DND-41 (cell line): ENCODE results near the gene MYO16.

Experiments used
- ATAC-seq: fragments of 200-7000 bp; cut with Tn5 transposase; 3 replicates; pipeline ENCODE4 v1.9.1; 2021; ENCODE audit warnings: low read depth; ENCODE audit not compliant: insufficient read depth
- DNase-seq: peaks from one replicate; pipeline ENCODE4 v3.0.0-alpha.2; 2020
- H2AFZ ChIP-seq: 2 replicates; pipeline ENCODE4 v1.6.0; 2012; ENCODE audit warnings: low read depth, low read length
- H3K27ac ChIP-seq: 2 replicates; pipeline ENCODE4 v1.5.1; 2012; ENCODE audit warnings: low read length, inconsistent platforms
- H3K27me3 ChIP-seq: fragments of 200-600 bp; sonication (generic); 2 replicates; pipeline ENCODE4 v1.6.0; 2012; ENCODE audit warnings: low read length, mild to moderate bottlenecking, inconsistent platforms; ENCODE audit not compliant: insufficient read depth, poor library complexity
- H3K36me3 ChIP-seq: 2 replicates; pipeline ENCODE4 v1.5.1; 2012; ENCODE audit warnings: low read length, inconsistent platforms; ENCODE audit not compliant: insufficient read depth
- H3K4me1 ChIP-seq: 2 replicates; pipeline ENCODE4 v1.5.1; 2012; ENCODE audit warnings: mild to moderate bottlenecking, low read length; ENCODE audit not compliant: insufficient read depth
- H3K4me2 ChIP-seq: 2 replicates; pipeline ENCODE4 v1.6.0; 2012; ENCODE audit warnings: mild to moderate bottlenecking, moderate library complexity, low read length, inconsistent platforms; ENCODE audit not compliant: insufficient read depth
- H3K4me3 ChIP-seq, 2 experiments: fragments of 200-600 bp in 1 of 2; shearing (Covaris generic) in 1 of 2; 2 replicates each; pipeline ENCODE4 v1.5.1; 2012 to 2016; ENCODE audit warnings: inconsistent platforms in 2 of 2, low read length in 2 of 2, mild to moderate bottlenecking in 2 of 2, low read depth in 1 of 2, moderate library complexity in 1 of 2
- H3K79me2 ChIP-seq: 2 replicates; pipeline ENCODE4 v1.6.0; 2012; ENCODE audit warnings: low read length, inconsistent platforms; ENCODE audit not compliant: insufficient read depth
- H3K9ac ChIP-seq: 2 replicates; pipeline ENCODE4 v1.6.0; 2012; ENCODE audit warnings: low read depth, mild to moderate bottlenecking, inconsistent platforms, low read length, moderate library complexity
- H3K9me3 ChIP-seq: 2 replicates; pipeline ENCODE4 v1.5.1; 2012; ENCODE audit warnings: low read length, moderate library complexity, mild to moderate bottlenecking, inconsistent platforms; ENCODE audit not compliant: insufficient read depth, severe bottlenecking
- H4K20me1 ChIP-seq: 2 replicates; pipeline ENCODE4 v1.6.0; 2012; ENCODE audit warnings: low read length; ENCODE audit not compliant: insufficient read depth
- CTCF ChIP-seq: IDR thresholded peaks from 2 replicates; pipeline ENCODE4 v1.5.1; 2012; ENCODE audit warnings: borderline replicate concordance, low read length, moderate library complexity, mild to moderate bottlenecking; ENCODE audit not compliant: poor library complexity, severe bottlenecking; ENCODE audit errors: extremely low read depth
- EZH2 ChIP-seq: IDR thresholded peaks from 3 replicates; pipeline ENCODE4 v1.6.1; 2012; ENCODE audit warnings: borderline replicate concordance, low read depth, mild to moderate bottlenecking, moderate library complexity, low read length, inconsistent platforms; ENCODE audit not compliant: severe bottlenecking

MYO16 gene

GRCh38 chr13:108828086-108828815 lies 198.8 kb downstream of the MYO16 start:
- TF ChIP-seq EZH2 = no peak
- no peak for TF ChIP-seq CTCF
- Histone ChIP-seq H3K4me2 (no peak overlapping the region), H3K27me3 (peaks cover 6% of the 10 kb centered on the region), H3K9me3 (peaks cover 3% of the 10 kb centered on the region), H3K4me3 (no peak overlapping the region), H2AFZ (no peak overlapping the region), H4K20me1 (no peaks in the 10 kb centered on the region), H3K79me2 (no peaks in the 10 kb centered on the region), H3K36me3 (no peaks in the 10 kb centered on the region), H3K4me1 (no peaks in the 10 kb centered on the region), H3K9ac (no peak overlapping the region), H3K27ac (no peak overlapping the region)
- no peak for DNase-seq
- no peak for ATAC-seq

GRCh38 chr13:108830916-108831315 lies 201.5 kb downstream of the MYO16 start:
- no peaks in the 10 kb centered on the region for H3K27me3 ChIP-seq
- H2AFZ ChIP-seq = no peak overlapping the region
- H3K4me2 ChIP-seq = no peak overlapping the region
- no peaks in the 10 kb centered on the region for H3K4me1 ChIP-seq
- H3K4me3 ChIP-seq = no peak overlapping the region
- no peaks in the 10 kb centered on the region for H3K36me3 ChIP-seq
- ATAC-seq = no peak
- H3K9me3 ChIP-seq = peaks cover 3% of the 10 kb centered on the region
- no peak overlapping the region for H3K27ac ChIP-seq
- no peaks in the 10 kb centered on the region for H4K20me1 ChIP-seq
- TF ChIP-seq EZH2 = no peak
- no peak for TF ChIP-seq CTCF
- H3K79me2 ChIP-seq = no peaks in the 10 kb centered on the region
- DNase-seq = no peak
- H3K9ac ChIP-seq = no peak overlapping the region

- no peak overlapping the region for H2AFZ ChIP-seq
- H3K9me3 ChIP-seq = peaks cover 2% of the 10 kb centered on the region
Measured at GRCh38 chr13:108833531-108833930, 204.1 kb downstream of the MYO16 start.

More at GRCh38 chr13:108833531-108833930, 204.1 kb downstream of the MYO16 start:
- Histone ChIP-seq H3K27ac (no peak overlapping the region), H3K9ac (no peak overlapping the region), H3K79me2 (no peaks in the 10 kb centered on the region), H3K4me2 (no peak overlapping the region), H4K20me1 (no peaks in the 10 kb centered on the region), H3K4me1 (no peaks in the 10 kb centered on the region), H3K36me3 (no peaks in the 10 kb centered on the region), H3K27me3 (no peaks in the 10 kb centered on the region), H3K4me3 (no peak overlapping the region)
- no peak for DNase-seq
- no peak for ATAC-seq
- TF ChIP-seq EZH2 (no peak), CTCF (no peak)
